ENCODE results near the gene CHMP2A. TPM values are rescaled to one million over a fixed set of nuclear protein-coding genes. Genes with fewer than 3 reads are reported as not detected.

The CHMP2A gene
- polyA plus RNA-seq, 2 of the 4 experiments (the other 2 are of a cell fraction) = 198 to 280 TPM

DNA sequence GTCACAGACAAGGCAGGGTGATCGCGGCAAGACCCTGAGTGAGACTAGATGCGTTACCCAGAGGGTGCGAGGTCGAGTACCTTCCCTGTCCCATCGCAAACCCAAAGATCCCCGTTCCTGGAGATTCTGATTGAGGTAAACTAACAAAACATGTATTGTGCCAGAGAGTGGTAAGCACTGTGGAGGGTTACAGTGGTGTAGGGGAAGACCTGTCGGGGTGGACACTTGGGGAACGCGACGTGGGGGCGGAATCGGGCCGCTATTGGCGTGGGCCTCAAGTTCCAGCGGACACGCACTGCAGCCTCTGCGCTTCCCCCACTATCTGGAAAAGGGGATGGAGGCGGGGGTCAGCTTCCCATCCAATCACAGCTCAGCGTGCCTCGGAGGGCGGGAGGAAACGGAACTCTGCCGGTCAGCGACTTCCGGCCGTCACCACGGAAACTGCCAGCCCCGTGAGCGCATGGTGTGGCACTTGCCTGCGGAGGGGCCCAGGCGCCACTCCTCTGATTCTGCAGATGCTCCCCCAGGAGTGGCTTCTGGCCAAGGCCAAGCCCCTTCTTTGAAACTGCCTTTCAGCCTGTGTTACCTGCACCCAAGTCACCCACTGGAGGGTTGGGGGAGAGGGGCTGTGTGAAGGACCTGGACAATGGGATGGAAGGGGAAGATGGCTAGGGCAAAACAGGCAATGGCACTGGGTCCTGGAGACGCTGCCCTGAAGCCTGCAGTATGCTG lies 4.5 kb upstream of the CHMP2A start (continued):
- TF ChIP-seq, protein P1, sequence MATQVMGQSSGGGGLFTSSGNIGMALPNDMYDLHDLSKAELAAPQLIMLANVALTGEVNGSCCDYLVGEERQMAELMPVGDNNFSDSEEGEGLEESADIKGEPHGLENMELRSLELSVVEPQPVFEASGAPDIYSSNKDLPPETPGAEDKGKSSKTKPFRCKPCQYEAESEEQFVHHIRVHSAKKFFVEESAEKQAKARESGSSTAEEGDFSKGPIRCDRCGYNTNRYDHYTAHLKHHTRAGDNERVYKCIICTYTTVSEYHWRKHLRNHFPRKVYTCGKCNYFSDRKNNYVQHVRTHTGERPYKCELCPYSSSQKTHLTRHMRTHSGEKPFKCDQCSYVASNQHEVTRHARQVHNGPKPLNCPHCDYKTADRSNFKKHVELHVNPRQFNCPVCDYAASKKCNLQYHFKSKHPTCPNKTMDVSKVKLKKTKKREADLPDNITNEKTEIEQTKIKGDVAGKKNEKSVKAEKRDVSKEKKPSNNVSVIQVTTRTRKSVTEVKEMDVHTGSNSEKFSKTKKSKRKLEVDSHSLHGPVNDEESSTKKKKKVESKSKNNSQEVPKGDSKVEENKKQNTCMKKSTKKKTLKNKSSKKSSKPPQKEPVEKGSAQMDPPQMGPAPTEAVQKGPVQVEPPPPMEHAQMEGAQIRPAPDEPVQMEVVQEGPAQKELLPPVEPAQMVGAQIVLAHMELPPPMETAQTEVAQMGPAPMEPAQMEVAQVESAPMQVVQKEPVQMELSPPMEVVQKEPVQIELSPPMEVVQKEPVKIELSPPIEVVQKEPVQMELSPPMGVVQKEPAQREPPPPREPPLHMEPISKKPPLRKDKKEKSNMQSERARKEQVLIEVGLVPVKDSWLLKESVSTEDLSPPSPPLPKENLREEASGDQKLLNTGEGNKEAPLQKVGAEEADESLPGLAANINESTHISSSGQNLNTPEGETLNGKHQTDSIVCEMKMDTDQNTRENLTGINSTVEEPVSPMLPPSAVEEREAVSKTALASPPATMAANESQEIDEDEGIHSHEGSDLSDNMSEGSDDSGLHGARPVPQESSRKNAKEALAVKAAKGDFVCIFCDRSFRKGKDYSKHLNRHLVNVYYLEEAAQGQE (IDR thresholded peaks at IDR 0.05) = peak; percentile 50
- TF ChIP-seq TP53 (CRISPR knock-in tag; IDR thresholded peaks at IDR 0.05) (peak; percentile 86; the same call in 1 of the 2 replicates), HOXB5 (CRISPR knock-in tag; IDR thresholded peaks at IDR 0.05) (peak; percentile 78), RARB (CRISPR knock-in tag; IDR thresholded peaks at IDR 0.05) (0 out of 2 replicates have a peak, but pooled peaks have one; percentile 31), SMC3 (IDR thresholded peaks at IDR 0.05) (no peak), CBX2 (IDR thresholded peaks at IDR 0.05; ENCODE audit: borderline replicate concordance, low read depth) (no peak), CEBPB (IDR thresholded peaks at IDR 0.05) (no peak), RFX5 (IDR thresholded peaks at IDR 0.05) (peak; percentile 8; the same call in 1 of the 2 replicates), FOSB (CRISPR knock-in tag; IDR thresholded peaks at IDR 0.05) (peak; percentile 95), KDM5A (IDR thresholded peaks at IDR 0.05) (no peak), ZC3H11A (IDR thresholded peaks at IDR 0.05) (no peak), PHF8 (IDR thresholded peaks at IDR 0.05; ENCODE audit: borderline replicate concordance, low read depth) (peak; percentile 86; the same call in 1 of the 2 replicates)
- TF ChIP-seq, protein P2, sequence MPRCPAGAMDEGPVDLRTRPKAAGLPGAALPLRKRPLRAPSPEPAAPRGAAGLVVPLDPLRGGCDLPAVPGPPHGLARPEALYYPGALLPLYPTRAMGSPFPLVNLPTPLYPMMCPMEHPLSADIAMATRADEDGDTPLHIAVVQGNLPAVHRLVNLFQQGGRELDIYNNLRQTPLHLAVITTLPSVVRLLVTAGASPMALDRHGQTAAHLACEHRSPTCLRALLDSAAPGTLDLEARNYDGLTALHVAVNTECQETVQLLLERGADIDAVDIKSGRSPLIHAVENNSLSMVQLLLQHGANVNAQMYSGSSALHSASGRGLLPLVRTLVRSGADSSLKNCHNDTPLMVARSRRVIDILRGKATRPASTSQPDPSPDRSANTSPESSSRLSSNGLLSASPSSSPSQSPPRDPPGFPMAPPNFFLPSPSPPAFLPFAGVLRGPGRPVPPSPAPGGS (IDR thresholded peaks at IDR 0.05) = peak; percentile 82; the same call in 2 of the 3 replicates
- TF ChIP-seq, protein P3, sequence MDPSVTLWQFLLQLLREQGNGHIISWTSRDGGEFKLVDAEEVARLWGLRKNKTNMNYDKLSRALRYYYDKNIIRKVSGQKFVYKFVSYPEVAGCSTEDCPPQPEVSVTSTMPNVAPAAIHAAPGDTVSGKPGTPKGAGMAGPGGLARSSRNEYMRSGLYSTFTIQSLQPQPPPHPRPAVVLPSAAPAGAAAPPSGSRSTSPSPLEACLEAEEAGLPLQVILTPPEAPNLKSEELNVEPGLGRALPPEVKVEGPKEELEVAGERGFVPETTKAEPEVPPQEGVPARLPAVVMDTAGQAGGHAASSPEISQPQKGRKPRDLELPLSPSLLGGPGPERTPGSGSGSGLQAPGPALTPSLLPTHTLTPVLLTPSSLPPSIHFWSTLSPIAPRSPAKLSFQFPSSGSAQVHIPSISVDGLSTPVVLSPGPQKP (IDR thresholded peaks at IDR 0.05; ENCODE audit: low read depth, low read length) = no peak; the same call in 1 of the 2 replicates
- TF ChIP-seq, protein P4, sequence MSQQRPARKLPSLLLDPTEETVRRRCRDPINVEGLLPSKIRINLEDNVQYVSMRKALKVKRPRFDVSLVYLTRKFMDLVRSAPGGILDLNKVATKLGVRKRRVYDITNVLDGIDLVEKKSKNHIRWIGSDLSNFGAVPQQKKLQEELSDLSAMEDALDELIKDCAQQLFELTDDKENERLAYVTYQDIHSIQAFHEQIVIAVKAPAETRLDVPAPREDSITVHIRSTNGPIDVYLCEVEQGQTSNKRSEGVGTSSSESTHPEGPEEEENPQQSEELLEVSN (IDR thresholded peaks at IDR 0.05; ENCODE audit: borderline replicate concordance, low read depth) = peak; percentile 100
- TF ChIP-seq, protein P5, sequence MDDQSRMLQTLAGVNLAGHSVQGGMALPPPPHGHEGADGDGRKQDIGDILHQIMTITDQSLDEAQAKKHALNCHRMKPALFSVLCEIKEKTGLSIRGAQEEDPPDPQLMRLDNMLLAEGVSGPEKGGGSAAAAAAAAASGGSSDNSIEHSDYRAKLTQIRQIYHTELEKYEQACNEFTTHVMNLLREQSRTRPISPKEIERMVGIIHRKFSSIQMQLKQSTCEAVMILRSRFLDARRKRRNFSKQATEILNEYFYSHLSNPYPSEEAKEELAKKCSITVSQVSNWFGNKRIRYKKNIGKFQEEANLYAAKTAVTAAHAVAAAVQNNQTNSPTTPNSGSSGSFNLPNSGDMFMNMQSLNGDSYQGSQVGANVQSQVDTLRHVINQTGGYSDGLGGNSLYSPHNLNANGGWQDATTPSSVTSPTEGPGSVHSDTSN (IDR thresholded peaks at IDR 0.05) = peak; percentile 49
- TF ChIP-seq, protein P6, sequence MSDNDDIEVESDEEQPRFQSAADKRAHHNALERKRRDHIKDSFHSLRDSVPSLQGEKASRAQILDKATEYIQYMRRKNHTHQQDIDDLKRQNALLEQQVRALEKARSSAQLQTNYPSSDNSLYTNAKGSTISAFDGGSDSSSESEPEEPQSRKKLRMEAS (IDR thresholded peaks at IDR 0.05) = peak; percentile 99; the same call in 1 of the 2 replicates

All from A549 (cell line).